Muscle layer of colon (tissue), 2 donors: ENCODE measurements around the gene ULK1.
"Not testable (repeated sequence)": the region's sequence is repeated elsewhere in the genome, so short reads cannot be mapped to it uniquely, and the experiment has no call there.

ENCODE experiments used
- H3K27ac ChIP-seq: one replicate; pipeline ENCODE4 v1.7.0; 2013; ENCODE audit warnings: low read depth, mild to moderate bottlenecking, low read length, moderate library complexity
- H3K27me3 ChIP-seq, 2 donors: one replicate each; pipeline ENCODE4 v1.7.0; 2013; ENCODE audit warnings: low read length in 2 of 2, mild to moderate bottlenecking in 2 of 2; ENCODE audit not compliant: insufficient read depth in 2 of 2, control insufficient read depth in 1 of 2
- H3K36me3 ChIP-seq: one replicate; pipeline ENCODE4 v1.7.0; 2013; ENCODE audit warnings: mild to moderate bottlenecking, low read length; ENCODE audit not compliant: insufficient read depth
- H3K4me1 ChIP-seq: one replicate; pipeline ENCODE4 v1.7.0; 2013; ENCODE audit warnings: mild to moderate bottlenecking, low read length; ENCODE audit not compliant: insufficient read depth
- H3K4me3 ChIP-seq, 2 donors: one replicate each; pipeline ENCODE4 v1.7.0; 2013; ENCODE audit warnings: low read length in 2 of 2, low read depth in 1 of 2, mild to moderate bottlenecking in 1 of 2, moderate library complexity in 1 of 2
- H3K9ac ChIP-seq: one replicate; pipeline ENCODE4 v1.7.0; 2013; ENCODE audit warnings: low read length
- H3K9me3 ChIP-seq: one replicate; pipeline ENCODE4 v1.7.0; 2013; ENCODE audit warnings: mild to moderate bottlenecking, low read length
- donor health status: abdominal sarcoma.
- donor health status: Adenocarcinoma of cecum.

The ULK1 gene

DNA sequence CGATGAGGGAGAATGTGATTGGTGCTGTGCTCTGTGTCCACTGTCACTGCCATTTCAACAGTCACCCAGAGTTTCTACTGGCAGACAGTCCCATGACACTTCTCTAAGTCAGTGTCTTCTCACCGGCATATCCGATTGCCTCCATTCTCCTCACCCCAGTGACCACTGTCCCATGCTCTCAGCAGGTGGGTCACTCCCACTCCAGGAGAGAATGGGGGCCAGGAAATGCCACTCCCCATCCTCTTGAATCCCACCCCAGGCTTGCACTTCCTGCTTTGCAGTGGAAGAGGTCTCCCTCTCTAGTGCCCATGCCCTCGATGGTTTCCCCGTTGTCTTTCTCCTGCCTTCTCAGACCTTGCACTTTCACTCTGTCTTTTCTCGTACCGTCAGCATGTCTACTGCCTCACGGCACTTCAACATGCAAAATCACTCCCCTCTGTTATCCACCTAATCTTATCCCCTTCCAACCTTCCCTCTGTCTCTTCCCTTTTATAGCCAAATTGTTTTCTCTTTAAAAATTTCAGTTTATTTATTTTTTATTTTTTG, 53.1 kb downstream of the ULK1 start:
- Histone ChIP-seq H3K36me3 (peaks cover 6% of the 10 kb centered on the region), H3K9ac (no peak overlapping the region), H3K4me1 (no peaks in the 10 kb centered on the region), H3K27me3 (no peaks in the 10 kb centered on the region), H3K9me3 (no peaks in the 10 kb centered on the region), H3K27ac (no peak overlapping the region), H3K4me3 (no peak overlapping the region)

DNA sequence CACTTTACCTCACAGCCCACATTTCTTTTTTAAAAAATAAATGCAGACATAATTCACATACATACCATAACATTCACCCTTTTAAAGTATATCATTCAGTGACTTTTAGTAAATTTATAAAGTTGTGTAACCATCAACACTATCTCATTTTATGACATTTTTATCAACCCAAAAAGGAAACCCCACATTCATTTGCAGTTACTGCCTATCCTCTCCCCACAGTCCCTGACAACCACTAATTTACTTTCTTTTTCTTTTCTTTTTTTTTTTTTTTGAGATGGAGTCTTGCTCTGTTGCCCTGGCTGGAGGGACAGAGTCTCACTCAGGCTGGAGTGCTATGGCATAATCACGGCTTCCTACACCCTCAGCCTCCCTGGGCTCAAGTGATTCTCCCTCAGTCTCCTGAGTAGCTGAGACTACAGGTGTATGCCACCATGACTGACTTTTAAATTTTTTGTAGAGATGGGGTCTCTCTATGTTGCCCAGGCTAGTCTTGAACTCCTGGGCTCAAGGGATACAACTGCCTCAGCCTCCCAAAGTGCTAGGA, 53.8 kb downstream of the ULK1 start:
- Histone ChIP-seq H3K4me1 (no peaks in the 10 kb centered on the region), H3K27ac (no peak overlapping the region), H3K9ac (no peak overlapping the region), H3K27me3 (no peaks in the 10 kb centered on the region), H3K36me3 (peaks cover 6% of the 10 kb centered on the region), H3K4me3 (no peak overlapping the region), H3K9me3 (no peaks in the 10 kb centered on the region)

DNA sequence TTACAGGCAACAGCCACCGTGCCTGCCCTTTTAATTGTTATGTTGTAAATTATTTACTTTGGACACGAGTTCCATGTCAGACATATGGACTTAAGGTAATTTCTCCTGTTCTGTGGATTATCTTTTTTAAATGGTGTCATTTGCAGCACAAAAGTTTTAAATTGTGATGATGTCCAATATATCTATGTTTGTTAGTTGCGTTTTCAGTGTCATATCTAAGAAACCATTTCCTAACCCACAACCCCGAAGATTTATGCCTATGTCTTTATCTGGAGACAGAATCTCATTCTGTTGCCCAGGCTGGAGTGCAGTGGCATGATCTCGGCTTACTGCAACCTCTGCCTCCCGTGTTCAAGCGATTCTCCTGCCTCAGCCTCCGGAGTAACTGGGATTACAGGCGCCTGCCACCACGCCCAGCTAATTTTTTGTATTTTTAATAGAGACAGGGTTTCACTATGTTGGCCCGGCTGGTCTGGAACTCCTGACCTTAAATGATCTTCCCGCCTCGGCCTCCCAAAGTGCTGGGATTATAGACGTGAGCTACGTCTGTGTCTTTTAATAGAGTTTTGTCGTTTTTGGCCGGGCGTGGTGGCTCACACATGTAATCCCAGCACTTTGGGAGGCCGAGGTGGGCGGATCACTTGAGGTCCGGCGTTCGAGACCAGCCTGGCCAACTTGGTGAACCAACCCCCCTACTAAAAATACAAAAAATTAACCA, 54.5 kb downstream of the ULK1 start:
- H3K36me3 ChIP-seq, H3K4me3 ChIP-seq, H3K9me3 ChIP-seq, H3K27me3 ChIP-seq, H3K4me1 ChIP-seq, H3K9ac ChIP-seq: not testable (repeated sequence)
- H3K27ac ChIP-seq: peak overlapping the region; percentile 57

DNA sequence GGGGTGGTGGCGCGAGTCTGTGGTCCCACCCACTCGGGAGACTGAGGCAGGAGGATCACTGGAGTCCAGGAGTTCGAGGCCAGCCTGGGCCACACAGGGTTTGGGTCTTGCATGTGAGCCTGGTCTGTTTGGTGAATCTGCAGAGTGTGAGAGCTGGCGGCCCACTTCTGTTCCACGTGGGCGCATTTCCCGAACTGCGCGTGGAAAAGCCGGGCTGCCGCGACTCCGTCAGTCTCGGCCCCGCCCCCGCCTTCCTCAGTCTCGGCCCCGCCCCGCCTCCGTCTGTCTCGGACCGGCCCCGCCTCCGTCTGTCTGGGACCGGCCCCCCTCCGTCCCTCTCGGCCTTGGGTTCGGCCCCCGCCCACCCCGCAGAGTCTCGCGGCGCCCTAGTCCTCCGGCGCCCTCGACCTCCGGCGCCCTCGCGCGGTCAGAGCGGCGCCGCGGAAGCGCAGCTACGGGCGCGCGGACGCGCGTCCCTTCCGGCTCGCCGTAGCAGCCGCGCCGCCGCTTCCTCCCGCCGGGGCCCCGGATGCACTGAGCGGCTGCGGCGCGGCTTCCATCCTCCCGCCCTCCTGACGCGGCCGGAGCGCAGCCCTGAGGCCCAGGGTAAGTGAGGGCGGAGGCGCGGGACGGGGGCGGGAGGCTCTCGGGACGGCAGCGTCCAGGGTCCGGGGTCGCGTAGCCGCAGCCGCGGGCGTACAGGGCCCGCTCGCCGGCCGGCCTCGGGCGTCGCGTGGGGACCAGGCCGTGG, 55.2 kb downstream of the ULK1 start, which contains the start of gene EP400:
Gene EP400, plus strand, starts transcription at position 512 of the 751 bp plus-strand sequence. CDS start 10,678 bp downstream, outside the sequence.
- Histone ChIP-seq H3K27me3 (no peaks in the 10 kb centered on the region), H3K27ac (peak within 1 kb of the TSS; percentile 78), H3K9me3 (no peaks in the 10 kb centered on the region), H3K4me3 (peak within 1 kb of the TSS; percentile 77 to 99), H3K9ac (peak within 1 kb of the TSS; percentile 65), H3K4me1 (no peaks in the 10 kb centered on the region), H3K36me3 (no peaks in the 10 kb centered on the region)

DNA sequence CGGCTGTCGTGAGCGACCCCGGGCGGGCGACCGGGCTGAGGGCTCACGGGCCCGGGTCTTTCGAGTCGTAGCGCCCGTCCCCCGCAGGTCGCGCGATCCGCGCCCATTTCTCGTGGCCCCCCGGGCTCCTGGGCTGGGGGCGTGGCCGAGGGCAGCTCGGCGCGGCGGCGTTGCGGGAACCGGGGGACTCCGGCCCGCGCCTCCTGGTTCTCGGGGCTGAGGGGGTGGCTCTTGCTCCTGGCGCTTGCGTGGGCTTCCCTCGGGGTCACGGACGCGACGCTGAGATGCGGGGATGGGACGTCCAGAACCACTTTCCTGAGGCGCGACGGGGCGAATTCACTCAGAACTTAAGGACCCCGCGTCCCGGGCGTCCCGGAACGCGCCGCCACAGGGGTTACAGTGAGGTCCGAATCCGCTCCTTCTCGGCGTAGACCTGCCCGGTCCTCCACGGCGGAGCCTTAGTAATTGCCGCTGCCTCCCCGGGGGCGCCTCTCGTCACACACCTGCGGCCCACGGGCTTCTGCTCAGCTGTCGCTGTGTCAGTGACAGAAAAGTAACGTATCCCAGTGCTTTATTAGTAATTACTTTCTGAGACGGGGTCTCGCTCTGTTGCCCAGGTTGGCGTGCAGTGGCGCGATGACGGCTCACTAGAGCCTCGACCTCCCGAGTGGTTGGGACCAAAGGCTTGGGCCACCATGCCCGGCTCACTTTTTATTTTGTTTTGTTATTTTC, 55.9 kb downstream of the ULK1 start:
- peak overlapping the region; percentile 65 for H3K9ac ChIP-seq
- no peaks in the 10 kb centered on the region for H3K27me3 ChIP-seq
- no peaks in the 10 kb centered on the region for H3K36me3 ChIP-seq
- H3K4me1 ChIP-seq: no peaks in the 10 kb centered on the region
- H3K27ac ChIP-seq: peak overlapping the region; percentile 78
- peak overlapping the region; percentile 77 to 99 for H3K4me3 ChIP-seq
- no peaks in the 10 kb centered on the region for H3K9me3 ChIP-seq

DNA sequence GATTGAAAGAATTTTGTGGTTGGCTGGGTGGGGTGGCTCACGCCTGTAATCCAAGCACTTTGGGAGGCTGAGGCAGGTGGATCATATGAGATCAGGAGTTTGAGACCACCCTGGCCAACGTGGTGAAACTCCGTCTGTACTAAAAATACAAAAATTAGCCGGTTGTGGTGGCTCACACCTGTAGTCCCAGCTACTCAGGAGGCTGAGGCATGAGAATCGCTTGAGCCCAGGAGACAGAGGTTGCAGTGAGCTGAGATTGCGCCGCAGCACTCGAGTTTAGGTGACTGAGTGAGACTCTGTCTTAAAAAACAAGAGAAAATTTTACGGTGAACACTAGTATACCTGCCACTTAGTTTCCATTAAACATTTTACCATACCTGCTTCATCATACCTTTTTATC, 59.4 kb downstream of the ULK1 start:
- H3K27me3 ChIP-seq, H3K9ac ChIP-seq, H3K36me3 ChIP-seq, H3K9me3 ChIP-seq, H3K4me3 ChIP-seq, H3K27ac ChIP-seq: not testable (repeated sequence)
- H3K4me1 ChIP-seq: peaks cover 23% of the 10 kb centered on the region

DNA sequence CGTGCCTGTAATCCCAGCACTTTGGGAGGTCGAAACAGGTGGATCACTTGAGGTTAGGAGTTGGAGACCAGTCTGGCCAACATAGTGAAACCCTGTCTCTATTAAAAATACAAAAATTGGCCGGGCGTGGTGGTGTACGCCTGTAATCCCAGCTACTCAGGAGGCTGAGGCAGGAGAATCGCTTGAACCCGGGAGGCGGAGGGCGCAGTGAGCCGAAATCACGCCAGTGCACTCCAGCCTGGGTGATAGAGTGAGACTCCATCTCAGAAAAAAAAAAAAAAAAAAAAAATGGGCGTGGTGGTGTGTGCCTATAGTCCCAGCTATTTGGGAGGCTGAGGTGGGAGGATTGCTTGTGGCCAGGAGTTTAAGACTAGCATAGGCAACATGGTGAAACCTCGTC, 60.0 kb downstream of the ULK1 start:
- not testable (repeated sequence) for H3K4me3 ChIP-seq, H3K9me3 ChIP-seq, H3K27me3 ChIP-seq, H3K36me3 ChIP-seq, H3K9ac ChIP-seq, H3K27ac ChIP-seq
- H3K4me1 ChIP-seq: peaks cover 26% of the 10 kb centered on the region

DNA sequence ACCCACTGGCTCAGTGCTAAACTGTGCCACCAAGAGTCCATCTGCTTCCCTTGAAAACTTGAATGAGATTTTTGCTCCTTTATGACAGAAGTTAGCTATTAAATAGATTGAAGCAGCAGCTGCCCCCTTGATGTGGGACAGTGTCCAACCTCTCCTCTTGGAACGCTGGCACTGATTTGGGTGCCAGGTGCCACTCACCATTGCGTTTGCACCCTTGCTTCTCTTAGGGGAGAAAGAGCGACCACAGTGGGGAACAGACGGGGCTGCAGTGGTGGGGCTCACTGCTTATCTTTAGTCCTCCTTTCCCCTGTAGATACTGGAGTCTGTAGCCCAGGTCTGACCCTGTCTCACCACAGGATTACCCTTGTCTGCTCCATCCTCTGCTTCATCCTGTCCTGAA, 64.7 kb downstream of the ULK1 start:
- H3K4me1 ChIP-seq: peaks cover 33% of the 10 kb centered on the region
- no peaks in the 10 kb centered on the region for H3K27me3 ChIP-seq
- H3K9me3 ChIP-seq: no peaks in the 10 kb centered on the region
- H3K36me3 ChIP-seq: no peaks in the 10 kb centered on the region
- no peak overlapping the region for H3K27ac ChIP-seq
- no peak overlapping the region for H3K4me3 ChIP-seq
- no peak overlapping the region for H3K9ac ChIP-seq

DNA sequence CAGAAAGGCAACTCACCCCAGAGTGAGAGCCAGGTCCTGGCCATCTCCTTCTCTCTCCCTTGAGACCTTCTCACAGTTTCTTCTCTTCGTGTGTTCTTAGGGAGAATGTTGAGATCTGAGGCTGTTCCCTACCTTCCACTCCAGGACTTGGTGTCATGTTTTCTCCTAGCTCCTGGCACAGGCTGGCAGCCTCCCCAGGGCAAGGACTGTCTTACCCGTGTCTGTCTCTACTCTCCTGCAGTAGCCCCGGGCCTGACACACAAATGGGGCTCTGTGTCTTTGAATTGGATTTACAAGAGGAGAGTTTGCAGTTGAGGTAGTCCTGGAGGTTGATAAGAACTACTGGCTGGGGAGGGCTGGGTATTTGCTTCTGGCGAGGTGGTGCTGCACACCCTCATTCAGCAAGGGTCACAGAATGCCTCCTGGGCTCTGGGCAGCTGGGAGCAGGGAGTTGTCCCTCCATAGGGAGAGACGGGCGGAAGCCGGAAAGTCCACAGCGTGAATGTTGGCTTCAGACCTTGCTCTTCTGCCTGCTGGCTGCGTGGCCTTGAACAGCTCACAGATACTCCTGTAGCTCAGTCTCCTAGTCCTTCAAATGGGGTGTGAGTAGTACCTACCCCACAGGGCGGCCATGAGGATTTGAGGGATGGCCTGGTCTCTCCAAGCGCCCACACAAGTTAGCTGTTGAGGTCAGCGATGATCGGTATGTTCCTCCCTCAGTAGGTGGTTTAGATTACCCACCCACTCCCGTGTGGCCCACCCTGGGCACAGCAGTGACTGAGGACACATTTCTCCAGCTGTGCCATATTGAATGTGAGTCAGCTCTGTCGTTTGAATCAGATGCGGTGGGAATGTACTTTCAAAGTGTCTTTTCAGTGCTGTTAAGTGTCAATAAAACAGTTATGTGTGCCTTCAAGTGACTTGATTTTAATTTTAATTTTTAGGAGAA, 65.5 kb downstream of the ULK1 start:
- Histone ChIP-seq H3K4me1 (peaks cover 33% of the 10 kb centered on the region), H3K27ac (no peak overlapping the region), H3K9me3 (no peaks in the 10 kb centered on the region), H3K36me3 (no peaks in the 10 kb centered on the region), H3K27me3 (no peaks in the 10 kb centered on the region), H3K4me3 (no peak overlapping the region), H3K9ac (no peak overlapping the region)

DNA sequence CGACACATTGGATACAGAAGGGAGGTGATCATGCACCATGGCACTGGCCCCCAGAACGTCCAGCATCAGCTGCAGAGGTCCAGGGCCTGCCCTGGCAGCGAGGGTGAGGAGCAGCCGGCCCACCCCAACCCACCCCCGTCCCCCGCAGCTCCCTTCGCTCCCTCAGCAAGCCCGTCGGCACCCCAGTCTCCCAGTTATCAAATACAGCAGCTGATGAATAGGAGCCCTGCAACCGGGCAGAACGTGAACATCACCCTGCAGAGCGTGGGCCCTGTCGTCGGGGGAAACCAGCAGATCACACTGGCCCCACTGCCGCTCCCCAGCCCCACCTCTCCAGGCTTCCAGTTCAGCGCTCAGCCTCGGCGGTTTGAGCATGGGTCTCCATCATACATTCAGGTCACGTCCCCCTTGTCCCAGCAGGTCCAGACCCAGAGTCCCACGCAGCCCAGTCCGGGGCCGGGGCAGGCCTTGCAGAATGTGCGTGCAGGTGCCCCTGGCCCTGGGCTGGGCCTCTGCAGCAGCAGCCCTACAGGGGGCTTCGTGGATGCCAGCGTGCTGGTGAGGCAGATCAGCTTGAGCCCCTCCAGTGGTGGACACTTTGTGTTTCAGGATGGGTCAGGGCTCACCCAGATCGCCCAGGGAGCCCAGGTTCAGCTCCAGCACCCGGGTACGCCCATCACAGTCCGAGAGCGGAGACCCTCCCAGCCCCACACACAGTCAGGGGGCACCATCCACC, 66.3 kb downstream of the ULK1 start:
- not testable (repeated sequence) for H3K4me3 ChIP-seq, H3K9me3 ChIP-seq, H3K27me3 ChIP-seq, H3K36me3 ChIP-seq, H3K9ac ChIP-seq, H3K27ac ChIP-seq
- H3K4me1 ChIP-seq: peaks cover 38% of the 10 kb centered on the region
